ENCODE data around the gene ZNF507. TPM values are rescaled to one million over a fixed set of nuclear protein-coding genes. Genes with fewer than 3 reads are reported as not detected.
"Not testable (repeated sequence)": the region's sequence is repeated elsewhere in the genome, so short reads cannot be mapped to it uniquely, and the experiment has no call there.

ZNF507 gene
- total RNA-seq, 1 donor from 2014 or later = 22.4 TPM

DNA sequence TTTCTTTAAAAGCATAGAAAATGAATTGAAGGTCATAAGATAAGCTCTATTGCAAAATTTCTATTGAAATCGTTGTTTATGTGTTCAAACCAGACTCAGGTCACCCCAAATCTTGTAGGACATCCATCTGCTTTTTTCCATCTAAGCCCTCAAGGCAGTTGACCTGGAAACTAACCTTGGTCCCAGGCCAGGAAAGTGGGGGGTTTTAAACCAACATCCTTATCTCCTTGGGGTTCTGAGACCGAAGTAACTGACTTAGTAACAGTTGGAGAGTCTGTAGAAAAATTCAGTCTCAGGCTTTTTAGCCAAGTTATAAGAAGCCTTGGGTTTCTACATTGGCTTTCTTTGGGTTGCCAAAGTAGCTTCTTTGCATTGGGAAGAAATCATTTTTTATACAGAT is 23.4 kb downstream of the ZNF507 start:
- Histone ChIP-seq H3K9me3 (ENCODE audit: low read depth) (no peaks in the 10 kb centered on the region), H3K4me1 (no peaks in the 10 kb centered on the region), H3K9ac (no peak overlapping the region), H4K20me1 (ENCODE audit: low read depth) (peaks cover 22% of the 10 kb centered on the region), H2AFZ (replicated peaks) (no peak overlapping the region), H3K79me2 (ENCODE audit: low read depth) (peaks cover 69% of the 10 kb centered on the region), H3F3A (ENCODE audit: low read depth) (no peaks in the 10 kb centered on the region), H3K4me2 (no peak overlapping the region), H3K4me3 (no peak overlapping the region), H3K36me3 (peaks cover 9% of the 10 kb centered on the region), H3K27me3 (no peaks in the 10 kb centered on the region), H3K27ac (no peak overlapping the region)
- no peak for DNase-seq (ENCODE audit: low spot score)
- Mint-ChIP-seq H3K4me3 (no peak overlapping the region), H3K4me1 (no peaks in the 10 kb centered on the region), H3K27ac (no peak overlapping the region), H3K9me3 (no peaks in the 10 kb centered on the region), H3K27me3 (ENCODE audit: insufficient read depth, low read depth) (no peaks in the 10 kb centered on the region), H3K36me3 (peaks cover 52% of the 10 kb centered on the region)
- TF ChIP-seq, protein P1, sequence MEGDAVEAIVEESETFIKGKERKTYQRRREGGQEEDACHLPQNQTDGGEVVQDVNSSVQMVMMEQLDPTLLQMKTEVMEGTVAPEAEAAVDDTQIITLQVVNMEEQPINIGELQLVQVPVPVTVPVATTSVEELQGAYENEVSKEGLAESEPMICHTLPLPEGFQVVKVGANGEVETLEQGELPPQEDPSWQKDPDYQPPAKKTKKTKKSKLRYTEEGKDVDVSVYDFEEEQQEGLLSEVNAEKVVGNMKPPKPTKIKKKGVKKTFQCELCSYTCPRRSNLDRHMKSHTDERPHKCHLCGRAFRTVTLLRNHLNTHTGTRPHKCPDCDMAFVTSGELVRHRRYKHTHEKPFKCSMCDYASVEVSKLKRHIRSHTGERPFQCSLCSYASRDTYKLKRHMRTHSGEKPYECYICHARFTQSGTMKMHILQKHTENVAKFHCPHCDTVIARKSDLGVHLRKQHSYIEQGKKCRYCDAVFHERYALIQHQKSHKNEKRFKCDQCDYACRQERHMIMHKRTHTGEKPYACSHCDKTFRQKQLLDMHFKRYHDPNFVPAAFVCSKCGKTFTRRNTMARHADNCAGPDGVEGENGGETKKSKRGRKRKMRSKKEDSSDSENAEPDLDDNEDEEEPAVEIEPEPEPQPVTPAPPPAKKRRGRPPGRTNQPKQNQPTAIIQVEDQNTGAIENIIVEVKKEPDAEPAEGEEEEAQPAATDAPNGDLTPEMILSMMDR (IDR thresholded peaks at IDR 0.05) = no peak
- no peak for TF ChIP-seq EZH2 (IDR thresholded peaks at IDR 0.05)

DNA sequence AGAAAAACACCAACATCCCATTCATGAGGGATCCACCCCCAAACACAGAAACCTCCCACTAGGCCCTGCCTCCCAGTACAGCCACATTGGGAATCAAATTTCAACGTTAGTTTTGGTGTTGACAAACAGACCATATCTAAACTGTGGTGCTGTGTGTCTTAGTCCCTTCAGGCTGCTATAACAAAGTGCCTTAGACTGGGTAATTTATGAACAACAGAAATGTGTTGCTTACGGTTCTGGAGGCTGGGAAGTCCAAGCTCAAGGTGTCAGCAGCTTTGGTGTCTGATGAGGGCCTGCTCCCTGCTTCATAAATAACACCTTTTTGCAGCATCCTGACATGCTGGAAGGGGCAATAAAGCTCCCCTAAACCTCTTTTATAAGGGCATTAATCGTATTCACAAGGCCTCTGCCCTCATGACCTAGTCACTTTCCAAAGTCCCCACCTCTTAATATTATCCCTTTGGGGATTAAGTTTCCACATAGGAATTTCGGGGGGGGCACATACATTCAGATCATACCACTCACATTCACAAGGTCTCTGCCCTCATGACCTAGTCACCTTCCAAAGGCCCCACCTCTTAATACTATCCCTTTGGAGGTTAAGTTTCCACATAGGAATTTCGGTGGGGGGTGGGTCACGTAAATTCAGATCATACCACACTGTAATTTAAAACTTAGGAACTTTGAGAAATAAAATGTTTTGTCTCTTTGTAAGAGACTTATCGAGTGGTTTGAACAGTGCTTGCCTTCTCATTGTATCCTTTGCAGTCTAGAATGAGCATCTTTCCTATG is 27.5 kb downstream of the ZNF507 start:
- Histone ChIP-seq H3K27ac (no peak overlapping the region), H3K27me3 (no peaks in the 10 kb centered on the region), H3K4me3 (no peak overlapping the region), H3F3A (ENCODE audit: low read depth) (no peaks in the 10 kb centered on the region), H3K4me1 (no peaks in the 10 kb centered on the region), H3K9ac (no peak overlapping the region), H3K79me2 (ENCODE audit: low read depth) (peaks cover 29% of the 10 kb centered on the region), H3K9me3 (ENCODE audit: low read depth) (no peaks in the 10 kb centered on the region), H3K4me2 (no peak overlapping the region), H2AFZ (replicated peaks) (no peak overlapping the region), H4K20me1 (ENCODE audit: low read depth) (peaks cover 6% of the 10 kb centered on the region), H3K36me3 (peaks cover 9% of the 10 kb centered on the region)
- TF ChIP-seq, protein P1 (IDR thresholded peaks at IDR 0.05) = no peak
- TF ChIP-seq EZH2phosphoT487 (IDR thresholded peaks at IDR 0.05) (no peak), EZH2 (IDR thresholded peaks at IDR 0.05) (no peak)
- peaks cover 46% of the 10 kb centered on the region for H3K36me3 Mint-ChIP-seq
- no peak overlapping the region for H3K27ac Mint-ChIP-seq
- H3K9me3 Mint-ChIP-seq = no peaks in the 10 kb centered on the region
- no peak overlapping the region for H3K4me3 Mint-ChIP-seq
- no peaks in the 10 kb centered on the region for H3K4me1 Mint-ChIP-seq
- no peaks in the 10 kb centered on the region for H3K27me3 Mint-ChIP-seq (ENCODE audit: insufficient read depth, low read depth)
- no peak for DNase-seq (ENCODE audit: low spot score)

DNA sequence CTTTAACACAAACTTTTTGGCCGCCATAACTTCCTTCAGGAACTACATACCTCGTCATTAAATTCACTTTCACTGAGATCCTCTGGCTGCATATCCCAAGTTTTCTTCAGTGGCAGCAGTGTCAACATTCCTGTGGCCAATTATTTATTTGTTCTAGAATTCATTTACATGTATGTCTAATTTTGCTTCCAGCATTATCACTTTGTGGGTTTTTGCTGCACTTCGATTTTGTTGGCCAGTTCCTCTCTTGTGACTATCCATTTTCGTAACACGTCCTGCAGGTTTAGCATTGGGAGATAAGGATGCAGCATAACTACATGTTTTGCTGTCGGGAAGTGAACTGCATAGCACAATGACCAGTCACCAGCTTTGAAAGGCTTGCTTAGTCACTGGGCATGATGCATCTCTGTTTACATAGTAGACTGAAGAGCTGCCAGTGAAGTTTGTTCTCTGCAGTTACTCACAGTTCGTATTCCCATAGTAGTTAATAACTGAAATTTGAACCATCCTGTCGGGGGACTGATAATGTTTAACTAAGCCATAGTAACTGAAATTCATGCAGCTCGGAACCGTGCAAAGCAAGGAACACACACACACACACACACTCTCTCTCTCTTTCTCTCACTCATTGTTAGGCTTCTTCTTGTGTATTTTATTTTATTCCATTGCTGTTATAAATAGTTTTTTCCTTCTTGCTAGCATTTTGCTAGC is 28.3 kb downstream of the ZNF507 start:
- Mint-ChIP-seq H3K9me3 (no peaks in the 10 kb centered on the region), H3K4me1 (no peaks in the 10 kb centered on the region), H3K27me3 (ENCODE audit: insufficient read depth, low read depth) (no peaks in the 10 kb centered on the region), H3K36me3 (peaks cover 46% of the 10 kb centered on the region), H3K27ac (no peak overlapping the region), H3K4me3 (no peak overlapping the region)
- Histone ChIP-seq H3K27me3 (no peaks in the 10 kb centered on the region), H3K79me2 (ENCODE audit: low read depth) (peaks cover 24% of the 10 kb centered on the region), H3K27ac (no peak overlapping the region), H2AFZ (replicated peaks) (no peak overlapping the region), H3K4me1 (no peaks in the 10 kb centered on the region), H4K20me1 (ENCODE audit: low read depth) (peaks cover 6% of the 10 kb centered on the region), H3K36me3 (peaks cover 9% of the 10 kb centered on the region), H3K9ac (no peak overlapping the region), H3K4me3 (no peak overlapping the region), H3K4me2 (no peak overlapping the region), H3K9me3 (ENCODE audit: low read depth) (no peaks in the 10 kb centered on the region), H3F3A (ENCODE audit: low read depth) (no peaks in the 10 kb centered on the region)
- DNase-seq (ENCODE audit: low spot score) = no peak
- TF ChIP-seq, protein P1 (IDR thresholded peaks at IDR 0.05) = no peak
- TF ChIP-seq EZH2phosphoT487 (IDR thresholded peaks at IDR 0.05) (no peak), EZH2 (IDR thresholded peaks at IDR 0.05) (no peak)

DNA sequence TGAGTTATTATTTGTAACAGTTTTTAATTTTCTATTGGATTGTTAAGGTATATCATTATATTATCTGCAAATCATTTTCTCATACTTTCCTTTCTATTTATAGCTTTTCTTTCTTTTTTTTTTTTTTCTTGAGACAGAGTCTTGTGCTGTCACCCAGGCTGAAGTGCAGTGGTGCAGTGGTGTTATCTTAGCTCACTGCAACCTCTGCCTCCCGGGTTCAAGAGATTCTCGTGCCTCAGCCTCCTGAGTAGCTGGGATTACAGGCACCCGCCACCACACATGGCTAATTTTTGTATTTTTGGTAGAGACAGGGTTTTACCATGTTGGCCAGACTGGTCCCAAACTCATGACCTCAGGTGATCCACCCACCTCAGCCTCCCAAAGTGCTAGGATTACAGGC is 29.0 kb downstream of the ZNF507 start:
- H3K9ac ChIP-seq, H3K27ac Mint-ChIP-seq, H3K4me2 ChIP-seq: not testable (repeated sequence)

More for the DNA sequence above, 29.0 kb downstream of the ZNF507 start:
- not testable (repeated sequence) for H3F3A ChIP-seq (ENCODE audit: low read depth); H2AFZ ChIP-seq (replicated peaks); H3K4me1 ChIP-seq; H3K27me3 ChIP-seq; H3K4me3 ChIP-seq; H3K4me3 Mint-ChIP-seq; H3K36me3 ChIP-seq; H3K27me3 Mint-ChIP-seq (ENCODE audit: insufficient read depth, low read depth); H4K20me1 ChIP-seq (ENCODE audit: low read depth); H3K9me3 Mint-ChIP-seq; DNase-seq (ENCODE audit: low spot score); H3K9me3 ChIP-seq (ENCODE audit: low read depth); H3K4me1 Mint-ChIP-seq; H3K27ac ChIP-seq
- H3K79me2 ChIP-seq (ENCODE audit: low read depth) = peaks cover 17% of the 10 kb centered on the region
- H3K36me3 Mint-ChIP-seq = peaks cover 44% of the 10 kb centered on the region
